Cardiac fibroblast (primary cell): ENCODE results near the gene DIP2A.

ENCODE experiments used
- DNase-seq, 2 donors: peaks; one replicate each; pipeline versions ENCODE4 v3.0.0 to v3.0.0-alpha.2; 2010; ENCODE audit warnings: low read depth in 2 of 2
- H3K4me3 ChIP-seq, 2 donors: replicated peaks in 1 of 2; 1 replicate in 1 of 2; 2 replicates in 1 of 2; pipeline ENCODE4 v1.5.1; 2011; ENCODE audit warnings: low read depth in 2 of 2, low read length in 2 of 2, mild to moderate bottlenecking in 2 of 2, moderate library complexity in 1 of 2
- TF ChIP-seq, protein P1 (sequence below): IDR thresholded peaks from one replicate; pipeline ENCODE4 v1.5.1; 2011; ENCODE audit warnings: low read depth, mild to moderate bottlenecking, low read length, inconsistent platforms

Gene DIP2A, protein sequence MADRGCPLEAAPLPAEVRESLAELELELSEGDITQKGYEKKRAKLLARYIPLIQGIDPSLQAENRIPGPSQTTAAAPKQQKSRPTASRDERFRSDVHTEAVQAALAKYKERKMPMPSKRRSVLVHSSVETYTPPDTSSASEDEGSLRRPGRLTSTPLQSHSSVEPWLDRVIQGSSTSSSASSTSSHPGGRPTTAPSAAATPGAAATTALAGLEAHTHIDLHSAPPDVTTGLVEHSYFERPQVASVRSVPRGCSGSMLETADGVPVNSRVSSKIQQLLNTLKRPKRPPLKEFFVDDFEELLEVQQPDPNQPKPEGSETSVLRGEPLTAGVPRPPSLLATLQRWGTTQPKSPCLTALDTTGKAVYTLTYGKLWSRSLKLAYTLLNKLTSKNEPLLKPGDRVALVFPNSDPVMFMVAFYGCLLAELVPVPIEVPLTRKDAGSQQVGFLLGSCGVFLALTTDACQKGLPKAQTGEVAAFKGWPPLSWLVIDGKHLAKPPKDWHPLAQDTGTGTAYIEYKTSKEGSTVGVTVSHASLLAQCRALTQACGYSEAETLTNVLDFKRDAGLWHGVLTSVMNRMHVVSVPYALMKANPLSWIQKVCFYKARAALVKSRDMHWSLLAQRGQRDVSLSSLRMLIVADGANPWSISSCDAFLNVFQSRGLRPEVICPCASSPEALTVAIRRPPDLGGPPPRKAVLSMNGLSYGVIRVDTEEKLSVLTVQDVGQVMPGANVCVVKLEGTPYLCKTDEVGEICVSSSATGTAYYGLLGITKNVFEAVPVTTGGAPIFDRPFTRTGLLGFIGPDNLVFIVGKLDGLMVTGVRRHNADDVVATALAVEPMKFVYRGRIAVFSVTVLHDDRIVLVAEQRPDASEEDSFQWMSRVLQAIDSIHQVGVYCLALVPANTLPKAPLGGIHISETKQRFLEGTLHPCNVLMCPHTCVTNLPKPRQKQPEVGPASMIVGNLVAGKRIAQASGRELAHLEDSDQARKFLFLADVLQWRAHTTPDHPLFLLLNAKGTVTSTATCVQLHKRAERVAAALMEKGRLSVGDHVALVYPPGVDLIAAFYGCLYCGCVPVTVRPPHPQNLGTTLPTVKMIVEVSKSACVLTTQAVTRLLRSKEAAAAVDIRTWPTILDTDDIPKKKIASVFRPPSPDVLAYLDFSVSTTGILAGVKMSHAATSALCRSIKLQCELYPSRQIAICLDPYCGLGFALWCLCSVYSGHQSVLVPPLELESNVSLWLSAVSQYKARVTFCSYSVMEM (N-terminal part only)

DNA sequence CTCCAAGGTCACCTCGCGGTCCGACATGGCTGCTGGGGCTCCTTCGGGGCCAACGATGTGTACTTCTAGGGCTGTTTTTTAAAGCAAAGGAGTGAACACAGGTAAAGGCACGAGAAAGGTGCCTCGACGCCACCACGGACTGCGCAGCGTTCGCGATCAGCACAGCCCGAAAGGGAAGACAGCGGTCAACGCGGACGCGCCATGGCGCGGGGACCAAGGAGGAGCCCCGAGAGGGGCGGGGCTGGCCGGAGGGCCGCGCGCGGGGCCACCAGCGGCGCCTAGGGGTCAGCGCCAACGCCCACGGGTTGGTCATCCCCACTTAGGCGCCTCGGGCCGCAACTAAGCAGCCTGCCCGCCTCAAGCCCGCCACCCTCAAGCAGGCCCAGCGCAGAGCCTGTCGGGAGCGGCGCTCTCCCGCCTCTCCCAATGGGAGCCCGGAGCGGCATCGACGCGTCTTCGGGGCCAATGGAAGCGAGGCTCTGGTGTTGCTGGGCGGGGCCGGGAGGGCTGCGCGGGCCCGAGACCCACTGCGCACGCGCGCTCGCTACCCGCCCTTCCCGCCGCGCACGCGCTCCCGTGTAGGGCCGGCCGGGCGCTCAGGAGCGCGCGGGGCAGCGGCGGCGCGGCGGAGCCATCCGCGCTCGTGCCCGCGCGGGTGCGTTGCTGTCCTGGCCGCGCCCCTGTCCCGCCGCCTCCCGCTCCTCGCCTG is at the start of gene DIP2A:
DIP2A (plus strand) TSS at position 577 of the 709 bp plus-strand sequence. CDS start 241 bp downstream, outside the sequence.
- DNase-seq: peak; percentile 97 to 98
- TF ChIP-seq, protein P1, sequence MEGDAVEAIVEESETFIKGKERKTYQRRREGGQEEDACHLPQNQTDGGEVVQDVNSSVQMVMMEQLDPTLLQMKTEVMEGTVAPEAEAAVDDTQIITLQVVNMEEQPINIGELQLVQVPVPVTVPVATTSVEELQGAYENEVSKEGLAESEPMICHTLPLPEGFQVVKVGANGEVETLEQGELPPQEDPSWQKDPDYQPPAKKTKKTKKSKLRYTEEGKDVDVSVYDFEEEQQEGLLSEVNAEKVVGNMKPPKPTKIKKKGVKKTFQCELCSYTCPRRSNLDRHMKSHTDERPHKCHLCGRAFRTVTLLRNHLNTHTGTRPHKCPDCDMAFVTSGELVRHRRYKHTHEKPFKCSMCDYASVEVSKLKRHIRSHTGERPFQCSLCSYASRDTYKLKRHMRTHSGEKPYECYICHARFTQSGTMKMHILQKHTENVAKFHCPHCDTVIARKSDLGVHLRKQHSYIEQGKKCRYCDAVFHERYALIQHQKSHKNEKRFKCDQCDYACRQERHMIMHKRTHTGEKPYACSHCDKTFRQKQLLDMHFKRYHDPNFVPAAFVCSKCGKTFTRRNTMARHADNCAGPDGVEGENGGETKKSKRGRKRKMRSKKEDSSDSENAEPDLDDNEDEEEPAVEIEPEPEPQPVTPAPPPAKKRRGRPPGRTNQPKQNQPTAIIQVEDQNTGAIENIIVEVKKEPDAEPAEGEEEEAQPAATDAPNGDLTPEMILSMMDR: no peak
- peak within 1 kb of the TSS; percentile 81 to 82 for H3K4me3 ChIP-seq

DNA sequence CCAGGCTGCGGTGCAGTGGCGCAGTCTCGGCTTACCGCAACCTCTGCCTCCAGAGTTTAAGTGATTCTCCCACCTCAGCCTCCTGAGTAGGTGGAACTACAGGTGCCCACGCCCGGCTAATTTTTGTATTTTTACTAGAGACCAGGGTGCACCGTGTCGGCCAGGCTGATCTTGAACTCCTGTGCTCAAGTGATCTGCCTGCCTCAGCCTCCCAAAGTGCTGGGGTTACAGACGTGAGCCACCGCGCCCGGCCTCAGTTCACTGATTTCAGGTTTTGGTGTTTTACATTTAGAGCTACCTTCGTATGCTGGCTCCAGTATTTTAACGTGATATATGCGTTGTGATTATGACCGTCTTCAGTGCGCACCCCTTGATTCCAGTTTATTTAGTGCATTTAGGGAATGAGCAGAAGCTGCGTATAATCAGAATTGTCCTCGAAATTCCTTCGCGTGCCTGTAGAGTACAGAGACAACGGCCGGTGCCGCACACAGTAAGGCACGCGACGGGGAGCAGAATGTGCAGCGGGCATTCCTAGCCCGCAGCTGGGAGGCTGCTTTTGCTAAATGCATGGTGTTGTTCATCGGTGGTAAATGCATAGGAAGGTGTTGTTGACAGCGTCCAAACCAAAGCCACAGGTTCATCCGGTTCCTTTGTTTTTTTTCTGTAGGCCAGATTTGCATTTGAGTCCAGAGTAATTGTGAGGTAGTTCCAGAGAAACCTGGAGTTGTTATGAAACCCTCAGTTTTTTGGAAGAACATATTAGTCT is 48.9 kb upstream of the DIP2A start:
- TF ChIP-seq, protein P1: no peak
- no peak overlapping the region for H3K4me3 ChIP-seq
- DNase-seq: no peak

DNA sequence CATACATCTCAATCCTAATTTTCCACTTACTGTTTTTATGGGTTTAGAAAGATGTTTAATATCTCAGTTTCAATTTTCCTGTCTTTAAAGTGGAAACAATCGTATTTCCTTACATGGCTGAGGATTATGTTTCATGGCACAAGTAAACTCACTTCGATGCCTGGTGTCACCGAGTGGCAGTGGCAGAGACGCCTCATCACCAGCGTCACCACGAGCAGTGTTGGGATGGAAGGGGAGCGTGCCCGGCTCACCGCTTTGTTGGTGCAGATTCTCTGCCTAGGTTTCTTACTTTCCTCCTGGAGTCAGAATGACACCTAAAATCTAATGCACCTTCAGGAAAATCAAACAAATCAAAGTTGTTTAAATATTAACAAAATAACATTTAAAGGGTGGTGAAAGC is 48.2 kb upstream of the DIP2A start:
- TF ChIP-seq, protein P1: no peak
- DNase-seq: no peak
- no peak overlapping the region for H3K4me3 ChIP-seq

DNA sequence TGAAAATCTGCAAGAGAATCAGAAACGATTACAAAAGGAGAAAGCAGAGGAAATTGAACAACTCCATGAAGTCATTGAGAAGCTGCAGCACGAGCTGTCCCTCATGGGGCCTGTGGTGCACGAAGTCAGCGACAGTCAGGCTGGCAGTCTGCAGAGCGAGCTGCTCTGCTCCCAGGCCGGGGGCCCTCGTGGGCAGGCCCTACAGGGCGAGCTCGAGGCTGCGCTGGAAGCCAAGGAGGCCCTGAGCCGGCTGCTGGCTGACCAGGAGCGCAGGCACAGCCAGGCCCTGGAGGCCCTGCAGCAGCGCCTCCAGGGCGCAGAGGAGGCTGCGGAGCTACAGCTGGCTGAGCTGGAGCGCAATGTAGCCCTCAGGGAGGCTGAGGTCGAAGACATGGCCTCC is 47.5 kb upstream of the DIP2A start:
- DNase-seq: no peak
- H3K4me3 ChIP-seq: no peak overlapping the region
- TF ChIP-seq, protein P1: no peak

DNA sequence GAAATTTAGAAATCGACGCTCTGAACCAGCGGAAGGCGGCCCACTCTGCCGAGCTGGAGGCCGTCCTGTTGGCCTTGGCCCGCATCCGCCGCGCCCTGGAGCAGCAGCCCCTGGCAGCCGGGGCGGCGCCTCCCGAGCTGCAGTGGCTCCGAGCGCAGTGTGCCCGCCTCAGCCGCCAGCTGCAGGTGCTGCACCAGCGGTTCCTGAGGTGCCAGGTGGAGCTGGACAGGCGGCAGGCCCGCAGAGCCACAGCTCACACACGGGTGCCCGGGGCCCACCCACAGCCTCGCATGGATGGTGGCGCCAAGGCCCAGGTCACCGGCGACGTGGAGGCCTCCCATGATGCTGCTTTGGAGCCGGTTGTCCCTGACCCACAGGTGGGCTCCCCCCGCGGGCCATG is 47.0 kb upstream of the DIP2A start:
- H3K4me3 ChIP-seq: no peak overlapping the region
- TF ChIP-seq, protein P1: no peak
- no peak for DNase-seq
